Glutamatergic neuron (in vitro differentiated cells): ENCODE results near the gene SLC48A1. TPM values are rescaled to one million over a fixed set of nuclear protein-coding genes. Genes with fewer than 3 reads are reported as not detected.
A peak's percentile ranks its signal among the peaks of the same experiment; 100 is the strongest.

Experiments used
- DNase-seq: peaks from one replicate; pipeline ENCODE4 v3.0.0; 2022
- H3K27ac Mint-ChIP-seq: one replicate; pipeline ENCODE4 v1.8.0; 2020; ENCODE audit warnings: mild to moderate bottlenecking, mixed read lengths, inconsistent platforms; ENCODE audit not compliant: unreplicated experiment
- H3K27me3 Mint-ChIP-seq: one replicate; pipeline ENCODE4 v1.8.0; 2020; ENCODE audit warnings: mild to moderate bottlenecking, moderate library complexity, mixed read lengths, inconsistent platforms; ENCODE audit not compliant: unreplicated experiment
- H3K36me3 Mint-ChIP-seq: one replicate; pipeline ENCODE4 v1.8.0; 2020; ENCODE audit warnings: mild to moderate bottlenecking, mixed read lengths, inconsistent platforms; ENCODE audit not compliant: unreplicated experiment
- H3K4me1 Mint-ChIP-seq: one replicate; pipeline ENCODE4 v1.8.0; 2020; ENCODE audit warnings: mild to moderate bottlenecking, low read depth, mixed read lengths, inconsistent platforms; ENCODE audit not compliant: unreplicated experiment
- H3K4me3 Mint-ChIP-seq: one replicate; pipeline ENCODE4 v1.8.0; 2020; ENCODE audit warnings: mild to moderate bottlenecking, mixed read lengths, inconsistent platforms; ENCODE audit not compliant: unreplicated experiment
- H3K9me3 Mint-ChIP-seq: one replicate; pipeline ENCODE4 v1.8.0; 2020; ENCODE audit warnings: mild to moderate bottlenecking, moderate library complexity, mixed read lengths, inconsistent platforms; ENCODE audit not compliant: unreplicated experiment
- total RNA-seq: library from RNA; stranded (reverse); fragmentation: NEBNext Ultra II Directional; extraction: Animal tissue kit (Norgen Biotek cat#: 25700); gene quantifications from one replicate; pipeline ENCODE4 v1.2.1, GENCODE V29; 2021; ENCODE audit not compliant: unreplicated experiment
- TF ChIP-seq, protein P1 (sequence below): fragments of 200-600 bp; sonication (generic); IDR thresholded peaks from one replicate; pipeline ENCODE4 v1.5.0; 2021; ENCODE audit not compliant: partially characterized antibody, unreplicated experiment

Gene SLC48A1
- total RNA-seq, 1 donor from 2014 or later = 15.7 TPM

DNA sequence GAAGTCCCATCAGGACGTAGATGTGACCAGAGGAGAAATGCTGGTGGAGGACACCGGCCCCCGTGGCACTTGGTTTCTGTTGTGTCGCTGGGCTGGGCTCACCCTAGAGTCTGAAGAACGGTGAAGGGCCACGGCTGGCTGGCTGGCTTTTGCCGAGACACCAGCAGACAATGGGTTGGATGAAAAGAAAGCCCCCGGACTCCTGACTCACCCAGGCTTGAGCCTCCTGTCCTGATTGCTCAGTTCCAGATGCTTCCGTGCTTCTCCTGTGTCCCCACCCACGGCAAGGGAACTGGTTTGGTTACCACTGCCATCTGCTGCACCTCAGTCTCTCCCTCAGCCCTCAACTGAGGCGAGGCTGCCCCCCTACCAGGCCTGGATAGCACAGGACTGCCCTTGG lies 37.4 kb upstream of the SLC48A1 start:
- H3K36me3 Mint-ChIP-seq = no peaks in the 10 kb centered on the region
- TF ChIP-seq, protein P1, sequence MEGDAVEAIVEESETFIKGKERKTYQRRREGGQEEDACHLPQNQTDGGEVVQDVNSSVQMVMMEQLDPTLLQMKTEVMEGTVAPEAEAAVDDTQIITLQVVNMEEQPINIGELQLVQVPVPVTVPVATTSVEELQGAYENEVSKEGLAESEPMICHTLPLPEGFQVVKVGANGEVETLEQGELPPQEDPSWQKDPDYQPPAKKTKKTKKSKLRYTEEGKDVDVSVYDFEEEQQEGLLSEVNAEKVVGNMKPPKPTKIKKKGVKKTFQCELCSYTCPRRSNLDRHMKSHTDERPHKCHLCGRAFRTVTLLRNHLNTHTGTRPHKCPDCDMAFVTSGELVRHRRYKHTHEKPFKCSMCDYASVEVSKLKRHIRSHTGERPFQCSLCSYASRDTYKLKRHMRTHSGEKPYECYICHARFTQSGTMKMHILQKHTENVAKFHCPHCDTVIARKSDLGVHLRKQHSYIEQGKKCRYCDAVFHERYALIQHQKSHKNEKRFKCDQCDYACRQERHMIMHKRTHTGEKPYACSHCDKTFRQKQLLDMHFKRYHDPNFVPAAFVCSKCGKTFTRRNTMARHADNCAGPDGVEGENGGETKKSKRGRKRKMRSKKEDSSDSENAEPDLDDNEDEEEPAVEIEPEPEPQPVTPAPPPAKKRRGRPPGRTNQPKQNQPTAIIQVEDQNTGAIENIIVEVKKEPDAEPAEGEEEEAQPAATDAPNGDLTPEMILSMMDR = no peak
- H3K4me1 Mint-ChIP-seq = peaks cover 20% of the 10 kb centered on the region
- DNase-seq = no peak
- peaks cover 19% of the 10 kb centered on the region for H3K9me3 Mint-ChIP-seq
- peak overlapping the region; percentile 97 for H3K27ac Mint-ChIP-seq
- no peak overlapping the region for H3K4me3 Mint-ChIP-seq
- peaks cover 11% of the 10 kb centered on the region for H3K27me3 Mint-ChIP-seq

DNA sequence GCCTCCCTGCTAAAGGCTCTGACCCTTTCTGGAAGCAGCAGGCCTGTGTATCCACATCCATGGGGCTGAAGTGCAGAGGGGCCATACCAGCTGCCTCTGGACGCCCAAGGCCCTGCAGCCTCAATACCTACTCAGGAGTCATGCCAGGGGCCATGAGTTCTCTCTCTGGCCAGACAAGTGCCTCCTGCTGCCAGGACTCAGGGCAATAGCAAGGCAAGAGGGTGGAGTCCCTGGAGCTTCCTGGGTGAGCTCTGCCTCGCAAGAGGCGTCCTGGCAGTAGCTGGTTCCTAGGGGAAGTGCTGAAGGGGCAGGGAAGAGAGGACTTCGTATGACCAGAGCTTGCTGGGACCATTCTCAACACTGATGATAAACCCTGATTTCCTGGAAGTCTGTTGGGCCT lies 36.8 kb upstream of the SLC48A1 start:
- no peak overlapping the region for H3K27ac Mint-ChIP-seq
- H3K4me1 Mint-ChIP-seq = peaks cover 20% of the 10 kb centered on the region
- H3K36me3 Mint-ChIP-seq = no peaks in the 10 kb centered on the region
- H3K4me3 Mint-ChIP-seq = no peak overlapping the region
- DNase-seq = no peak
- TF ChIP-seq, protein P1 = no peak
- peaks cover 19% of the 10 kb centered on the region for H3K9me3 Mint-ChIP-seq
- peaks cover 11% of the 10 kb centered on the region for H3K27me3 Mint-ChIP-seq

DNA sequence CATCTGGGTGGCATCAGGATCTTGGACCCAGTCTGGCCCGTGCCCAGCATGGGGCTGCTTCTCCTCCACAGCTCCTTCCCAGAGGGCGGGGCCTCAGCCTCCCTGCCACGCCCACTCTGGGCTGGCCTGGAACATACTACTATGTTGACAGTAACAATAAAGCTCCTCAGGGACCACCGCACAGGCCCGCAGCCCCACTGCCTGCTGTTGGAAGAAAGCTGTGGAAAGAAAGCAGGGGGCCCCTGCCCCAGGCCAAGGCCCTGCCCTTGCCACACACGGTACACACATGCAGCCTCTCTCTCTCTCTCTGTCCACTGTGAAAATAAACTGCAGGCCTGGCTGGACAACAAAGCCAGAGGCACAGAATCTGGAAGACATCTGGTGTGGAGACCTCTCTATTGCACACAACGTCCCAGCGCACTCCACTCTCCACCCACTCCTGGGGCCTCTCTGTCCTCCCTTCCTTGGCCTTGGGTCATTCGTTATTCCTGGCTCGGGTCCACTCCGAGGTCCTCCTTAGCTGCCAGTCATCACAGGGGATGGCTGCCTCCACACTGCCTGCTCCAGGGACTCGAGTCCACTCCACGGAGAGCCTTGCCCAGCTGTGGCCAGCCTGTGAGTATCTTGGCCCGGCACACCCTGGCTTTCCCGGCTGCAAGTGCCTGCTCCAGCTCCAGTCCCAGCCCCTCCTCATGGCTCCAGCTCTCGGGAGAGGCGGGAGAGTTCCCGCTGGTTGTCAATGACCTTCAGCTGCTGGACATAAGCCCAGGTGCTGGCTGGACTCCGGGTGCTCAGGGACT lies 36.0 kb upstream of the SLC48A1 start:
- Mint-ChIP-seq H3K36me3 (no peaks in the 10 kb centered on the region), H3K27ac (peak overlapping the region; percentile 97), H3K27me3 (peaks cover 13% of the 10 kb centered on the region), H3K9me3 (peaks cover 20% of the 10 kb centered on the region), H3K4me3 (peak overlapping the region; percentile 47), H3K4me1 (peaks cover 22% of the 10 kb centered on the region)
- DNase-seq = peak; percentile 58
- TF ChIP-seq, protein P1 = no peak

DNA sequence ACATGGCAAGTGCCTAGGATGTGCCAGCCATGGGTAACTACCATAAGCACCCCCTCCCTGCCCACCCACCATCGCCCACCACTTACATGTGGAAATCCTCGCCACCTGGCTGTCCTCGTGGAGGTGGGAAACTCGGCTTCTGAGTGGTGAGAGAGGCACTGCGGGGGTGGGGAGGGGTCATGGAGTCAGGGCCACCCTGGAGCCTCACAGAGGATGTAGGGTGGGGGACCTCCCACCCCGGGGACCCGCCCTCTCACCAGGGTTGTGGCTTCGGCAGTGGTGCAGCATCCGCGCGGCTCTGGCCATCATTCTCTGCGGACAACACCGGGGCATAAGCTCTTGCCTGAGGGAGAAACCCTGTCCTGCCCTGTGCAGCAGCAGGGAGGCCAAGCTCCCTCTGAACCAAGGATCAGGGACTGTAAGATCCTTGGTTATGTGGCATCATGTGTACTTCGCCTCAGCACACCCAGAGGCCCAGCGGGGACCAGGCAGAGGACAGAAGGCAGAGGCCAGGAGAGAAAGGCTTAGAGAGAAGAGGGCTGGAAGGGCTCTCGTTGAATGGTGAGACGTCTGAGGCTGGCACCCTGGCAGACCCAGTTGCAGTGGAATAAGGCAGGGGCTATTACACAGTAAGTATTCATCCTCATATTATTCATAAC lies 35.0 kb upstream of the SLC48A1 start:
- Mint-ChIP-seq H3K36me3 (no peaks in the 10 kb centered on the region), H3K4me3 (no peak overlapping the region), H3K4me1 (peaks cover 24% of the 10 kb centered on the region)

More for the DNA sequence above, 35.0 kb upstream of the SLC48A1 start:
- TF ChIP-seq, protein P1 = no peak
- peaks cover 14% of the 10 kb centered on the region for H3K27me3 Mint-ChIP-seq
- no peak for DNase-seq
- no peak overlapping the region for H3K27ac Mint-ChIP-seq
- H3K9me3 Mint-ChIP-seq = peaks cover 23% of the 10 kb centered on the region
